Measurements from ENCODE around the gene AKAP13. TPM values are rescaled to one million over a fixed set of nuclear protein-coding genes. Genes with fewer than 3 reads are reported as not detected.

The AKAP13 gene
- total RNA-seq, 1 donor from 2014 or later: 443 TPM

GRCh38 chr15:85620690-85621049, 240.3 kb downstream of the AKAP13 start:
- ATAC-seq (peak; percentile 16 to 50), DNase-seq (no peak)
- TF ChIP-seq CTCF (IDR thresholded peaks at IDR 0.05): no peak
- H3K27ac ChIP-seq: peak overlapping the region; percentile 80
- intact Hi-C loops (cut with DNase I): no loop called here
- peaks cover 12% of the 10 kb centered on the region for H3K36me3 ChIP-seq
- peak overlapping the region; percentile 54 for H3K4me3 ChIP-seq
- no peaks in the 10 kb centered on the region for H3K27me3 ChIP-seq (ENCODE audit: low read depth)
- peaks cover 96% of the 10 kb centered on the region for H3K4me1 ChIP-seq
- H3K9me3 ChIP-seq: no peaks in the 10 kb centered on the region

GRCh38 chr15:85621094-85621493, 240.7 kb downstream of the AKAP13 start:
- peaks cover 16% of the 10 kb centered on the region for H3K36me3 ChIP-seq
- H3K4me1 ChIP-seq: peaks cover 96% of the 10 kb centered on the region
- ATAC-seq (no peak), DNase-seq (no peak)
- intact Hi-C loops (cut with DNase I): no loop called here
- peak overlapping the region; percentile 80 for H3K27ac ChIP-seq
- H3K9me3 ChIP-seq: no peaks in the 10 kb centered on the region
- no peak for TF ChIP-seq CTCF (IDR thresholded peaks at IDR 0.05)
- H3K4me3 ChIP-seq: peak overlapping the region; percentile 54
- no peaks in the 10 kb centered on the region for H3K27me3 ChIP-seq (ENCODE audit: low read depth)

- Histone ChIP-seq H3K27me3 (ENCODE audit: low read depth) (no peaks in the 10 kb centered on the region), H3K36me3 (peaks cover 28% of the 10 kb centered on the region), H3K27ac (peak overlapping the region; percentile 46), H3K4me3 (peak overlapping the region; percentile 54), H3K4me1 (peaks cover 97% of the 10 kb centered on the region), H3K9me3 (no peaks in the 10 kb centered on the region)
- DNase-seq (no peak), ATAC-seq (no peak)
- TF ChIP-seq CTCF (IDR thresholded peaks at IDR 0.05): no peak
- intact Hi-C loops (cut with DNase I): no loop called here
Measured at GRCh38 chr15:85622221-85622831, 241.9 kb downstream of the AKAP13 start.

GRCh38 chr15:85623315-85624049, 243.1 kb downstream of the AKAP13 start:
- no peak for TF ChIP-seq CTCF (IDR thresholded peaks at IDR 0.05)
- Histone ChIP-seq H3K36me3 (peaks cover 29% of the 10 kb centered on the region), H3K4me3 (peak overlapping the region; percentile 54), H3K4me1 (peaks cover 97% of the 10 kb centered on the region), H3K27ac (peak overlapping the region; percentile 70), H3K27me3 (ENCODE audit: low read depth) (no peaks in the 10 kb centered on the region), H3K9me3 (no peaks in the 10 kb centered on the region)
- intact Hi-C loops (cut with DNase I): no loop called here
- no peak for DNase-seq
- peak; percentile 21 to 44 for ATAC-seq

GRCh38 chr15:85624291-85624801, 243.9 kb downstream of the AKAP13 start:
- no peak for DNase-seq
- Histone ChIP-seq H3K27me3 (ENCODE audit: low read depth) (no peaks in the 10 kb centered on the region), H3K9me3 (no peaks in the 10 kb centered on the region), H3K27ac (peak overlapping the region; percentile 70), H3K36me3 (peaks cover 29% of the 10 kb centered on the region), H3K4me1 (peaks cover 99% of the 10 kb centered on the region), H3K4me3 (peak overlapping the region; percentile 54)
- intact Hi-C loops (cut with DNase I): no loop called here
- no peak for TF ChIP-seq CTCF (IDR thresholded peaks at IDR 0.05)
- ATAC-seq: peak; percentile 21 to 54
